Endothelial cell of umbilical vein (primary cell): ENCODE measurements around the gene LRRC32.

Experiments
- CTCF ChIP-seq, 2 donors: IDR thresholded peaks; 1 replicate in 1 of 2; 2 replicates in 1 of 2; pipeline ENCODE4 v1.5.1; 2011; ENCODE audit warnings: low read length in 2 of 2, mild to moderate bottlenecking in 2 of 2, moderate library complexity in 2 of 2, control low read depth in 1 of 2, inconsistent platforms in 1 of 2, low read depth in 1 of 2; ENCODE audit not compliant: insufficient read depth in 1 of 2; ENCODE audit errors: extremely low read depth in 1 of 2
- POLR2A ChIP-seq: IDR thresholded peaks from 2 replicates; pipeline ENCODE4 v1.6.1; 2012; ENCODE audit warnings: low read depth, mild to moderate bottlenecking, control low read depth, low read length
- POLR2AphosphoS5 ChIP-seq: IDR thresholded peaks from 2 replicates; pipeline ENCODE4 v1.6.1; 2012; ENCODE audit warnings: low read depth, mild to moderate bottlenecking, control low read depth, low read length, moderate library complexity; ENCODE audit not compliant: insufficient read depth

DNA sequence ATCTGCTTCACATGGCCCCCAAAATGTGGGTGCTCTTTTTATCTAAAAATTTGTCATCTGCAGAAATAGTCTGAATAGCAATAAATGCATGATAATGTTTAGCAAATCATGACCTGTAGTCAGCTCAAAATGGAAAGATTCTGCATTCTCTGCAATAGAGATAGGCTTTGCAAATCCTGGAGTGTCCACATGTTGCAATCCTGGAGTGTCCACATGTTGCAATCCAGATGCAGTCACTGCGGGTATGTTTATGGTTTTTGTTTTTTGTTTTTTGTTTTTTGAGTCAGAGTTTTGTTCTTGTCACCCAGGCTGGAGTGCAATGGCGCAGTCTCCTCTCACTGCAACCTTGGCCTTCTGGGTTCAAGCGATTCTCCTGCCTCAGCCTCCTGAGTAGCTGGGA is 20.2 kb upstream of the LRRC32 start:
- TF ChIP-seq CTCF (IDR thresholded peaks at IDR 0.05; ENCODE audit: extremely low read depth in 1 of 2, insufficient read depth in 1 of 2, low read depth in 1 of 2, low read length in 2 of 2): no peak
- TF ChIP-seq POLR2AphosphoS5: no peak
- TF ChIP-seq POLR2A: no peak
